Activated CD4-positive, alpha-beta T cell treated with anti-CD3 and anti-CD28 coated beads for 1 hour (primary cell): ENCODE measurements around the gene BBOF1.
"Not testable (repeated sequence)": the region's sequence is repeated elsewhere in the genome, so short reads cannot be mapped to it uniquely, and the experiment has no call there.

Experiments used
- DNase-seq: peaks from one replicate; pipeline ENCODE4 v3.0.0-alpha.2; 2020

Gene BBOF1

DNA sequence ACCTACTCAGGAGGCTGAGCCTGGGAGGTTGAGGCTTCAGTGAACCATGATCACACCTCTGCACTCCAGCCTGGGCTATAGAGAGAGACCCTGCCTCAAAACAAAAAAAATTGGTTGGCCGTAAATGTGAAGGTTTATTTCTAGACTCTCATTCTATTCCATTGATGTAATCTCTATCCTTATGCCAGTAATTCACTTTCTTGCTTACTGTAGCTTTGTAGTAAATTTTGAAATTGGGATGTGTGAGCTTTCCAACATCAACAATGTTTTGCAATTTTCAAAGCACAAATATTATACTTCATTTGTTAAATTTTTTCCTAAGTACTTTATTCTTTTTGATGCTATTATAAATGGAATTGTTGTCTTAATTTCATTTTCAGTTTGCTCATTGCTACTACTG is 90.2 kb downstream of the BBOF1 start:
- no peak for DNase-seq

DNA sequence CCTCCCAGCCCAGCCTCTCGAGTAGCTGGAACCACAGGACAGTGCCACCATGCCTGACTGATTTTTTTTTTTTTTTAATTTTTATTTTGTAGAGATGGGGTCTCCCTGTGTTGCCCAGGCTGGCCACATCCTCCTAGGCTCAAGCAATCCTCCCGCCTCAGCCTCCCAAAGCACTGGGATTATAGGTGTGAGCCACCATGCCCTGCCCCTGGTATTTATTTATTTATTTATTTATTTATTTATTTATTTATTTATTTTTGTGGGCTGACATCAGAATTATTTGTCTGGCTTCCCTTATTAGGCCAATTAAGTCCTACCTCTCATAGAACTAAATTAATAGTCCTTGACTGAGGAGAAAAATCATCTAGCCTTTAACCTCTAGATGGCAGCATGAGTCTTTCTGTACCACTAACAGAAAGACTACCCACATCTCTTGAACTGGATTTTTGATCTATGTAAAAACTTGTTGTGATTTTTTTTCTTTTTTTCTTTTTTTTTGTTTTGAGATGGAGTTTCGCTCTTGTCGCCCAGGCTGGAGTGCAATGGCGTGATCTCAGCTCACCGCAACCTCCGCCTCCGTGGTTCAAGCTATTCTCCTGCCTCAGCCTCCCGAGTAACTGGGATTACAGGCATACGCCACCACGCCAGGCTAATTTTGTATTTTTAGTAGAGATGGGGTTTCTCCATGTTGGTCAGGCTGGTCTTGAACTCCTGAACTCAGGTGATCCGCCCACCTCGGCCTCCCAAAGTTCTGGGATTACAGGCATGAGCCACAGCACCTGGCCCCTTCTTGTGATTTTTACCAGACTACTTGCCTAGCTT is 92.5 kb downstream of the BBOF1 start:
- not testable (repeated sequence) for DNase-seq
